Measurements from ENCODE around the gene JADE2.

DNA sequence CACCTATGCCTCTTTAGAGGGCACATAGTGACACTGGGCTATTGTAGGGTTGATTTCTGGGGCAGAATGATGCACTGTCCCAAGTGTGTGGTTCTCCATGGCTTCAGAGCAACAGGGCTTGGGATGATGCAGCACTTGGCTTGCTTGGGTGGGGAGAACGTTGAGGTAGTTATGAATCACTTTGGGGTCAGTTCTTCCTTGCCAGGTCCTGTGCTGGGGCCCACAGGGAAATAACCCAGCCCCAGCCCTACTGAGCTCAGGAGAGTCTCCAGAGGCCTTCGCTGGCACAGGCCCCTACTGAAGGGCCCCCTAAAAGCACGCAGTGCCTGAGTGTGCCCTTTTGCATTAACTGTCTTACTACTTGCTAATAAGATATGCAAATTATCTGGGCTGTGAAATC lies 24.2 kb downstream of the JADE2 start:
- TF ChIP-seq, protein P1, sequence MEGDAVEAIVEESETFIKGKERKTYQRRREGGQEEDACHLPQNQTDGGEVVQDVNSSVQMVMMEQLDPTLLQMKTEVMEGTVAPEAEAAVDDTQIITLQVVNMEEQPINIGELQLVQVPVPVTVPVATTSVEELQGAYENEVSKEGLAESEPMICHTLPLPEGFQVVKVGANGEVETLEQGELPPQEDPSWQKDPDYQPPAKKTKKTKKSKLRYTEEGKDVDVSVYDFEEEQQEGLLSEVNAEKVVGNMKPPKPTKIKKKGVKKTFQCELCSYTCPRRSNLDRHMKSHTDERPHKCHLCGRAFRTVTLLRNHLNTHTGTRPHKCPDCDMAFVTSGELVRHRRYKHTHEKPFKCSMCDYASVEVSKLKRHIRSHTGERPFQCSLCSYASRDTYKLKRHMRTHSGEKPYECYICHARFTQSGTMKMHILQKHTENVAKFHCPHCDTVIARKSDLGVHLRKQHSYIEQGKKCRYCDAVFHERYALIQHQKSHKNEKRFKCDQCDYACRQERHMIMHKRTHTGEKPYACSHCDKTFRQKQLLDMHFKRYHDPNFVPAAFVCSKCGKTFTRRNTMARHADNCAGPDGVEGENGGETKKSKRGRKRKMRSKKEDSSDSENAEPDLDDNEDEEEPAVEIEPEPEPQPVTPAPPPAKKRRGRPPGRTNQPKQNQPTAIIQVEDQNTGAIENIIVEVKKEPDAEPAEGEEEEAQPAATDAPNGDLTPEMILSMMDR (IDR thresholded peaks at IDR 0.05): no peak
- TF ChIP-seq POLR2A (IDR thresholded peaks at IDR 0.05): no peak
